B cell (primary cell): ENCODE results near the gene CTBP2.

Experiments used
- CTCF ChIP-seq: fragments of 200-600 bp; IDR thresholded peaks from one replicate; pipeline ENCODE4 v1.8.0; 2022; ENCODE audit warnings: antibody characterized with exemption, mild to moderate bottlenecking
- EZH2 ChIP-seq: IDR thresholded peaks from 2 replicates; pipeline ENCODE4 v1.6.1; 2012; ENCODE audit warnings: borderline replicate concordance, low read depth, mild to moderate bottlenecking, moderate library complexity, low read length; ENCODE audit not compliant: insufficient read depth, poor library complexity, severe bottlenecking

GRCh38 chr10:124985162-124985561 lies 175.2 kb downstream of the CTBP2 start:
- TF ChIP-seq CTCF = no peak
- TF ChIP-seq EZH2 = no peak
